GM18508 (cell line): Measurements from ENCODE around the gene LRMDA.
"Not testable (repeated sequence)": the region's sequence is repeated elsewhere in the genome, so short reads cannot be mapped to it uniquely, and the experiment has no call there.

Source experiments
- ATAC-seq: cut with Tn5 transposase; IDR thresholded peaks from one replicate; pipeline ENCODE4 v1.9.1; 2021; ENCODE audit warnings: moderate number of reproducible peaks; ENCODE audit not compliant: insufficient read depth, unreplicated experiment

The LRMDA gene

DNA sequence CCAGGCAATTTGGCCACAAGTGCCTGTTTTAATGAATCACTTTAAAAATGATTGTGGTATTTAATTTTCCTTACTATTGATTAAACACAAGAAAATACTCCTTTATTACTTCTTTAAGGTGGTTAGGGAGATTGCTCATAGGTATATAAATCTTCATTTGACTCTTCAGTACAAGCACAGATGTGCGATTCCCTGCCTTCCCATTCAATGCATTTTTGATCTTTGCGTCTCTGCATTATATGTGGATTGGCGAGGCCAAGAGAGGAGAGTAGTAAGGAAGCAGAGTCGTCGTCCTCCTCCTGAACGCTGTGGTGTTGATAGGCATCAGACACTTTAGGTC, 683.7 kb downstream of the LRMDA start:
- ATAC-seq: no peak

DNA sequence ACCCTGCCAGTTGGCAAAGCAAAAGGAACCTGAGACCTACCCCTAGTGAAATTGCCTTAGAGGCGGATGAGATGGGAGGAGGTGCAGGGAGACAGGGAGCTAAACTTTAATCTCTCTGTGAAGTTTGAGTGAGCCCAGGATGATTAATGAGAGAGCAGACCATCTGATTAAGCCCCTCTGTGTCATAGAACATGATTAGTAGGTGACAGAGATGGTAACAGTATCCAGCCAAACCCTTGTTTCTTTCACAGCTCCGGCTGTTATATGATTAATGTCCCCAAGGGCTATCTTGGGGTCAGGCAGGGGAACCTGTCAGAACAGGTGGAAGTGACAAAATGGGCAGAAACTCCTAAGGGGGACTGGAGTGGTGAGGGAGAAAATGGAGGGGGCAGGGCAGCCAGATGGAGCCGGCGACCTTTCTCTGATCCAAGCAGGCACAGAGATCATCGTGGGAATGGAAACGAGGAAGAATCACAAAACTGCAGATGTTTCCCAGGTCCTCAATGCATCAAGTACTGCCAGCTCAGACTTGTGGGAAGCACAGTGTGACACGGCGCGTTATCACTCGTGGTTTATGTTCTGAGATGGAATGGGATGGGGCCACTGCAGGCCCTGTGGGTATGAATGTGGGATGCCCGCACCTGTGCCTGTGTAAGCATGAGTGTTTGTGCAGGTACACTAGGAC, 684.2 kb downstream of the LRMDA start:
- ATAC-seq: no peak

DNA sequence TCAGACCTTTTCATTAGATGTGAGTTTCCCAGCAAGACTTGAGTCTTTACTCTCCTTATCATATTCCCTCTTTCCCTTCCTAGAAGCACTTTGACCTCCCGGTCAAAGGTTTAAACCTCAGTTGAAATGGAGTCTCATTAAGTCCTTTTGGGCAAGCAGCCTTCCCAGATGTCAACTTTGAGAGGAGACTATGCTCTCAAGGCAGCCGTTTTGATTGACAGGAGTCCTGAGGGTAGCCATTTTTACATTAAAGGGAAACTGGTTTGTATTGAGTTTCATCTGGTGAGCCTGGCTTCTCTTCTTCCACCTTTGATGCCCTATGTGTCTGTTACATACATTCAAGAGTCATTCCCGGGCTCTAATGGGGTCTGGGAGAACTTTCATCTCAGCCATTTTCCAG, 685.1 kb downstream of the LRMDA start:
- no peak for ATAC-seq

DNA sequence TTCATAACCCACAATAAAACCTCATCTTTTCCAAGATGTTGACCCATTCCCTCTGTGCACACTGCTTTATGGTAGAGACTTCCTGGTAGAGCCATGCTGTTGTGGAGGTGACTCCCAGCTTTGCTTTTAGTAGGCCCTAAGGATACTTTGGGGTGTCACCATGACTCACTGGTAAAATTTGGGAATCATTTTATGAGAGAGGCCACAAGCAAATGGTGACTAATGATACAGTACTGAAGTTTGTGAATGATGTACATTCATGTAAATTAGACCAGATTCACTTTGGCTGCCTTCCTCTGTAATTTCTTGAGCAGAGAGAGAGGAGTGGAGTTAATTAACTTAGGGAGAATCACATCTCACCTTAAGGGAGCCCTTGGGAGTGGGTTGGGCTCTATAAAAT, 686.5 kb downstream of the LRMDA start:
- no peak for ATAC-seq

DNA sequence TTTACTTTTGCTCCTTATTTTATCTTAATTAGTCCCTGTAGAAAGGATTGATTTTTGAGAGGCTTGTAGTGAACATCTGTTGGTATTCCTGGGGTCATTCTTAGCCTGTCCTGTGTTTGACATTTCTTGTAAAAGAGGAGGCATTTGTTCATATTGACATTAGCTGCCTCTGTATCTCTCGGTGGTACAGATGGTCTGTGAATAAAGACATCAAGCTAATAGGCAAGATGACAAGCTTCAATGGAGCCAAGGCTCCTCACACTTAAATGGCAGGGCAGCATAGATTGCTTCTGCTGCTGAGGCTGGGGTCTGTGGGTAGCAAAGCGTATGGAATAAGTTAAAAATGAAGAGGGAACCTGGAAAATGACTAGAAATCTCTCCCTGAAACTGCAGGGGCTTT, 687.6 kb downstream of the LRMDA start:
- no peak for ATAC-seq

DNA sequence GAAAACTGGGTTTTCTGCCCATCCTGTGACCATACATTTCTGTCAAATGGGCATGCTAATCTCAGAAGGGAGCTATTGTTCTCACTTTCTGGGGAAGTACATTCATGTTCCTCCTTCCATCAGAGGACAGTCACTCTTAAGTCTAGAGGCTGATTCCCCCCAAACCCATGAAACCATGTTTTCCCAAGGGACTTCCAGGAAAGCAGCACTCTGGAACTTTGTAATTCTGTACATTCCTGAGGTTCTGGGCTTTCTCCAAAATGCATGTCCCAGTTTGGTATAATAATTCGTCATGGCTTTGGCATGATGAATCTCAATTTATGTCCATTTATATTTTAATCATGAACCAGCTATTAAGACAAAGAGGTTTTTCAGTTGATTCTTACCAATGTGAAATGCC, 688.1 kb downstream of the LRMDA start:
- ATAC-seq: no peak

DNA sequence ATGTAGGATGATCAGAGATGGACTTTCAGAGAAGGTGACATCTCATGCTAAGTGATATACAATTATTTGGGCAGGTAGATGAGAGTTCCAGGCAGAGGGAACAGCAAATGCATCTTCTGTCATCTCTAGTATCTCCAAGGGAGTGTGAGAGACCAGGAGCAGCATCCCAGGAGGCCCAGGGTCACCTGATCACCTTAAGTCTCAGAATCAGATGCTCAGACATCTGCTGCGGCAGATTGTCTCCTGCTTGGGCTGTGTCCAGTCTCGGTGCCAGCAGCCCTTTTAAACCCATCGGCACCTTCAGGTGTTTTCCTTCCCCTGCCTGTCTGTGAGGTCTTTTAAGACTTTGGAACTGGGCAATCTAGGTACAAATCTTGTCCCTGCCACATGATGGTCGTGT, 690.6 kb downstream of the LRMDA start:
- no peak for ATAC-seq

DNA sequence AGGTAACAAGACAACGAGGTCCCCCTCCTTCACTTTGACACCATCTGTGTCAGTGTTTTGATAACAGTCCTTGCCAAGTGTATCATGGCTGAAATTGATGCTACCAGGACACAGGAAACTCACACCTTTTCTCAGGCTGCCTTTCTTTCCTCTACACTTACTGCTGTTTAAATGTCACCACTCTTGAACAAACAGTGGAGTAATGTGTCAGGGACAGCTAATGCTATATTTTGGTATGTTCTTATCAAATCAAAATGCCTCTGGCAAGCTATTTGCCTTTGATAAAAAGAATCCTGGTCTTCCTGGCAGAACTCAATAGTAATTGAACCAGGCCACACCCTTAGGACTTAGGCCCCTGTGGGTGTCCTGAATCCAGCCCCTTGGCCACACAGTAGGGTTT, 692.9 kb downstream of the LRMDA start:
- no peak for ATAC-seq

DNA sequence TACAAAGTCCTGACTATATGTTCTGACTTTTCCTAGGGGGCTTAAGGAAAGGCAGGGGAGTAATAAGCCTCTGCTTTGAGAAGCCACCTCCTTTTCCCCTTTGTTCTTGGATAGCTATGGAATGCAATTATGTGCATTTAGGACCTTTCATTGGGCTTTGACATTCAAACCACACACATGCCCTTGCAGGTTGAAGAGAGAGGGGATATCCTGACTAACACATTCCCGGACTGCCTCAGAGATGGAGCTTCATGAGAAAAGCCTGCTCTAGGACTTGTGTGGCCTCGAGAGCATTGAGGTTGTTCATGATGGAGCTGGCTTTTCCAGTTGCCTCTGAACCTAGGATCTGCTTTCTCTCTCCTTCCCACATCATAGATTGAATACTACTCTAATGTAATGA, 694.5 kb downstream of the LRMDA start:
- no peak for ATAC-seq

DNA sequence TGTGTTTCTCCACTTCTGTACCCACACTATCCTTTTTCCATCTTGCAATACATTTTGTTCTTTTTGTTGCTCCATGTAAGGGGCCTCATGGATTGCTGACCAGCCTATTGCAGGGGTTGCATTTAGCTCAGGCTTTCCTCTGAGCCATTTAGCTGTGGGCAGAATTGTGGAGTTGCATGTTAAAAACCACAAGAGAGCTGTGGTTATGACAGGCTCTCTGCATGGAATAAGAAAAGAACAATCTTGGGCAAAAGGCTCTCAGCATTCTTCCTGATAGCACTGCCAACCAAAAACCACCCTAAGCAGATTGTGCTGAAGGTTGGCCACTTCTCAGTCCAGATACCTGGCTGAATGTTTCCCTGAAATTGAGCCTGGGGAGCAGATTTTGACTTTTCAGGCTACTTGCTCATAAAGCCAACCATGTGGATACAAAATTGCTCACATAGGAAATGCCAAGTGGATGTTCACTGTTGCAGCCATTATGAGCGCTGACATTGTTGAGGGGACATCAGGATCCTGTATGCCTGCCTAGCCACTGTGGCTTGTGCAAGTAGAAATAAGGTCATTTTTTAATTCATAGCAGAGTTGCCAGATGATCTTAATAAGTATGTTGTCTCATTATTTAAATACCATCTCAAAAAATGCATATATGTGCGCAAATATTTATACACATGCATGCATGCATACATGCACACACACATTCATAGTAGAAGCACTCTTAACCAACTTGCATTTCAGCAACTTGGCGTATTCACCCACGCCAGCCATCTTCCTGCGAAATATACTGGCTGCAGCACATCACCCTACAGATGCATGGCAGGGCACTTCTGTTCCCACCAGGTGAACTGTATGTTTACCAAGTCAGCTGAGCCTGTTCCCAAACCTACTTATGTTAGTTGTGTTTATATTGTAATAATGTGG, 695.4 kb downstream of the LRMDA start:
- no peak for ATAC-seq

DNA sequence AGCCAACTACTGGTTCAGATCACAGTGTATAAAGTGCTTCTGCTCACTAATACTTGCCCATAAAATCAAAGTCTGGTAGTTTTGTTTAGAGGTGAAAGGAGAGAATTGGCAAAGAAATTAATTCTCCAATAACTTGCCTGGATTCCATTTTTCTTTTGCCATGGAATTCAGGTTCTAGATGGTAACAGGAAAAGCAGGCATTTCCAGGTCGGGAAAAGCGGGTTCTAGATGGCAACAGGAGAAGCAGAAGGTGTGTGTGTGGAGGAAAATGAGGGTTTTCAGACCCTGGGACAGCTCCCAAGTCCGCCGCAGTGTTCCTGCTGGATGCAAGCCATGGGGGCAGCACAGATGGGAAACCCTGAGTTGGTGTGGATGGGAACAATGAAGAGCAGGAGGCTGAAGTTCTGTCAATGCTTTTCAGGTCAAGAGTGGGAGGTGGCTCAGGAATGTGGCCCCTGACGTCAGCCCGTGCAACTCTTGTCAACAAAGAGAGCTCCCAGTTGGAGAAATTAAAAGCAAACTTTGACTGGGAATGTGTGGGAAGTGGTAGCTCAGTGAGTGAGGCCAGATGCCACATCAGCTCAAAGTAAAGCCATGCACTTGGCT, 696.7 kb downstream of the LRMDA start:
- no peak for ATAC-seq

DNA sequence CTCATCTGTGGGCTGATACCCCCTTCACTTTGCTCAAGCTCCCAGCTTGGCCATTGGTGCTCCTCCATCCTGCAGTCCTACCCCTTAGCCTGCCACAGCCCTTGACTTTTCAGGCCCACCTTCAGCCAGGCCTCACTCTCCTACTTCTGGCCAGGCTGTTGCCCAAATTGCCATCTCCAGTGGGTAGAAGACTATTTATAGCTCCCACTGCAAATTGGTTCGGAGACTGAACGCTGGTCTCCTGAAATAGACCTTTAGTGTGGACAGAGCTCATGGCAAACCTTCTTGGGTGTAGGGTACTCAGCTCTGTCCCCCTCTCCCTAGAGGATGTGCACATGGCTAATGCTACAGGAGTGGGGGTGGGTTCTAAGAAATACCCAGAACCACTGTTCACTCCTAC, 697.8 kb downstream of the LRMDA start:
- no peak for ATAC-seq

DNA sequence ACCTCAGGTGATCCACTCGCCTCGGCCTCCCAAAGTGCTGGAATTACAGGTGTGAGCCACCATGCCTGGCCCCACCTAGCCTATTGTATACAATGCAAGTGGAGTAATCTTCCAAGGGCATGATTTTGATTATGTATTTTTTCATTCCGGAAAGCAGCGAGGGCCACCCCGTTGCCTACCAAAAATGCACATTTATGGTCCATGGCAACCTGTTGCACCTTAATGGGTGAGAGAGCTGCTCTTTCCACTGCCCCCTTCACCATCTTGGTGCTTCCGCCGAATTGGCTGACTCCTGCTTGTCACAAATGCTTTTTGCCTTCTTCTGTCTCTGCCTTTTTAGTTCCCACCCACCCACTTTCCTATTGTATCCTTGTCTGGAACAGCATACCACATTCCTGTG, 699.5 kb downstream of the LRMDA start:
- ATAC-seq: no peak

DNA sequence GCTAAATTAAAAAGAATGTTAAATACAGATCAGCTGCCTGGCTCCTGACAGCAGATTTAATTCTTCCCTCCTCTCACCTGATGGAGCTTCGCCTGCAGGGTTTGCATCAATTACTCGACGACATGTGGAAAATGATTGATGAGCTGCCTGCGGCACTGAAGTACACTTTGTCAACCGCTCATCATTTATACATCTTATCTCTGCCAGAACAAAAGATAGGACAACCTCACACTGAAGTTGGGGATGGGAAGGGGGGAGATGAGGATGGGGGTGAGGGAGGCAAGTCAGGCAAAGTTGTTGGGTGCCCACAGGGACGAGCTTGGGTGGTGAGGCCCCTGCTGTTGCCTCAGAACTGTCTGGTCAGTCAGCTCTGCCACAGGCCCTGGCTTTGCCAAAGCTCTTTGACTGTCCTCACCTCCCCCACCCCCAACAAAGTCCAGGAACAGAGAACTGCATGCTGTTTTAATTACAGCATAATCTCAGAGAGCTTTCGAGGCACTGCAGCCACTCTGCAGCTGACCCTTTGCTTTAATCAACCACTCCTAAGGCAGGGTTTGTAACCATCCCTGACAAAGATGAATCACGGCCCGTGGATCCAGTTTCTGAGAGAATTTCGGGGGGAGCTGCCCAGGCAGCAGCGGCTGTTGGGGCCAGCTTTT, 702.3 kb downstream of the LRMDA start:
- ATAC-seq: no peak

DNA sequence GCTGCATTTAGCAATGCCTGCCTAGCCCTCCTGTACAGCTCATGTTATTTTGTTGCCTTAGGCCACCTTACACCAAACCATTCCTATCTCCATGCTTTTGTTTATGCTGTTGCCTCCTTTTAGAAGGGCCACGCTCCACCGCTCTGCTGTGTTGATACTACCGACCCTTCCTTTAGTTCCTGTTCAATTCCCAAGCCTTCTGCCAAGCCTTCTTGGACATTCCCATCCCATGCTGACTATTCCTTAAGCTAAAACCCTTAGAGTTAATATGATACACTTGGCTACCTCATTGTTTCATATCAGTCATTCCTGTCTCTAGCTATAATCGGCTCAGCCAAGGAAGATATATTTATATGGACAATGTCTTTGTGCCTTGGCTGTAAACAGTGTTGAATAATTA, 705.5 kb downstream of the LRMDA start:
- ATAC-seq: no peak

DNA sequence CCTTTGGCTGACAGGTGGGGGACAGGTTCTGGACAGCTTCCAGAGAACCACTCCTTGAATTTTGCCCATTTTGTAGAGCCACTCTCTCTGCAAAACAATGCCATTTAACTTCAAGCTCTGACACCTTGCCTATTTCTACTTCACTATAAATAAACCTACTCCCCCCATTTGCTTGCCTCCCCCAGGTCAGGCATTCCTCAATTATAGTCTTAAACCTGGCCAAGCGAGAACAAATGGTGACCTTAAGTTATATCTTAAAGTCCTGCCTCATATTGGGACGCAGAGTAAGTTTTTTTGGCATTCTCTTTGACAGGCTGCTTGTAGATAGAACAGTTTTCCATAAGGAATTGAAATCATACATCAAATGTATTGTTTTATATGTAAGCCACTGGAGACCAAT, 706.9 kb downstream of the LRMDA start:
- no peak for ATAC-seq

DNA sequence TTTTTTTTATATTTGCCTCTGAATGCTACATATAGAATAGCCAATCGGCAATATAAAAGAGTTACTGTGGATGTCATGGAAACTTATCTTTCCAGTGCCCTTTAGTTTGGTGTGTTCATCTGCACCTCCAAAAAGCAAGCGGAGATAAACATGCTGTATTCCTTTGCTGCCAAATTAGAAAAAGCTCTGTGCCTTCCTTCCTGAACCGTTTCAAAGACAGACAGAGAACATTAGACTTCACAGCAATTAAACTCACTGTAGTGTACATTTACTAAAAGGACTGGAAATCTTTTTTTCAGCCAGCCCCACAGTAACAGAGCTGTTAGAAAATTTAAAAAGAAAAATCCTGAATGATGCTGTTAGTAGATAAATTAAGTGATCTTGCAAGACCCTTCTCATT, 707.5 kb downstream of the LRMDA start:
- no peak for ATAC-seq

DNA sequence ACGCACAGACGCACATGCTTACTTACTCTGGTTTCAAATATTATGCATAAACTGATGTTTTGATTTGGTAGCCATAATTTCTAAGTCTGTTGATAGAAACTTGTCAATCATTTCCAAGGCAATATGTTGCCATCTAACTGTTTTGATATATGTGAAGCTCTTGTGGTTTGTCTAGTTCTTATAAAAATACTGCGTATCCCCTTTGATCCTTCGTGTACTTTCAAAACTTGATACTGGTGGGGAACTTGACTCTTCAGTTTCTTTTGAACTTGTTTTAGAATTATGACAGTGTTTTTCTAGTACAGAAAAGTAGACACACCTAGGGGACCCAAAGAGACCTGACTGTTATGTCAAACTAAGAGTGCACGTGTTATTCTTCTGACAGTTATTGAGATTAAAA, 708.0 kb downstream of the LRMDA start:
- ATAC-seq: no peak

DNA sequence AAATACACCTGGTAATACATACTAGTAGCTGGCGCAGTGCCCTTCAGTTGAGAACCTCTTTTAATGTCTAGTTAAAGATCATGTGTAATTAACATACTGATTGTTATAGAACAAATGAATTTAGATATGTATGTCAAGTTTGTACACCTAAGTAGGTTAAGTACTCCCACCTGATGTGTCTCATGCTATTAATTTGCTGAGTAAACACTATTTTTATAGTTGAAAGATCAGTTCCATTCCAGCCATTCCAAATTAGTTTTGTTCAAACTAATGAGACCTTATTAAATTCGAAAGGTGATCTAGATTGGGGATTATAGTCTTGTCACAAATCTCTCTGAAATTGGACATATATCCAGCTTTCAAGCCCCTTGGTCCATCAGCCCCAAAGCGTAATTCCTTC, 710.0 kb downstream of the LRMDA start:
- ATAC-seq: no peak

DNA sequence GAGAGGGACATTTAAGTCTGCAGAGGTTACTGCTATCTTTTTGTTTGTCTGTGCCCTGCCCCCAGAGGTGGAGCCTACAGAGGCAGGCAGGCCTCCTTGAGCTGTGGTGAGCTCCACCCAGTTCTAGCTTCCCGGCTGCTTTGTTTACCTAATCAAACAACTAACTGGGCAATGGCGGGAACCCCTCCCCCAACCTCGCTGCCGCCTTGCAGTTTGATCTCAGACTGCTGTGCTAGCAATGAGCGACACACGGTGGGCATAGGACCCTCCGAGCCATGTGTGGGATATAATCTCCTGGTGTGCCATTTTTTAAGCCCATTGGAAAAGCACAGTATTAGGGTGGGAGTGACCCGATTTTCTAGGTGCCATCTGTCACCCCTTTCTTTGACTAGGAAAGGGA, 716.8 kb downstream of the LRMDA start:
- ATAC-seq: not testable (repeated sequence)

DNA sequence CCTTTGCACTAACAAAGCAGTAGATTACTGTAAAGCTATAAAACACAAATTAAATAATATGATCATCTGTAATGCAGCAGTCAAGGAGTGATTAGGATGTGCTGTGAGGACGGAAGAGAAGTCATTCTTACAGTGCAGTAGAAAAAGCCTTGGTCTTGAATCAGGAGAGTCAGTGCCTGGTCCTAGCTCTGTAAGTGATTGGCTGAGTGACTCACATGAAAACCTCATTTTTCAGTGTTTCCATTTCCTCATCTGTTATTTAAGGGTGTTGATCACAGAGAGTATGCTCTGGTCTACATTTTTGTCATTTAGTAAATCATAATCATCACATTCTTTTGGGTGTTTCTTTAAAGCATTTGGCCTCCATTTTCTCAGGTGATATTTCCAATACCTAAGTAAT, 717.8 kb downstream of the LRMDA start:
- ATAC-seq: no peak
